Measurements from ENCODE around the gene KDR. TPM values are rescaled to one million over a fixed set of nuclear protein-coding genes. Genes with fewer than 3 reads are reported as not detected.

Gene KDR
- total RNA-seq, 1 experiment from 2014 or later = not detected

GRCh38 chr4:55103224-55103623 lies 22.2 kb downstream of the KDR start:
- ChIA-PET POLR2A (no interaction called here), CTCF (no interaction called here)
- Mint-ChIP-seq H3K4me1 (ENCODE audit: low read depth, unreplicated experiment) (peaks cover 9% of the 10 kb centered on the region), H3K27ac (ENCODE audit: unreplicated experiment) (no peak overlapping the region), H3K4me3 (ENCODE audit: unreplicated experiment) (no peak overlapping the region), H3K27me3 (ENCODE audit: insufficient read depth, unreplicated experiment) (peaks cover 2% of the 10 kb centered on the region), H3K9me3 (ENCODE audit: unreplicated experiment) (no peaks in the 10 kb centered on the region), H3K36me3 (ENCODE audit: insufficient read depth, unreplicated experiment) (no peaks in the 10 kb centered on the region)
- H3K9me3 ChIP-seq = no peaks in the 10 kb centered on the region
- no peak for DNase-seq
- no TSS peak for BruUV-seq (replicated peaks)
- TF ChIP-seq CTCF (IDR thresholded peaks at IDR 0.05; ENCODE audit: insufficient read depth in 1 of 2, low read depth in 1 of 2, low read length in 1 of 2, severe bottlenecking in 1 of 2, unreplicated experiment in 1 of 2) = no peak
- H3K27me3 ChIP-seq (replicated peaks; ENCODE audit: control insufficient read depth, insufficient read depth, low read length) = no peaks in the 10 kb centered on the region
- no peak overlapping the region for H3K4me3 ChIP-seq (ENCODE audit: low read depth, low read length)
- H3K4me1 ChIP-seq = peaks cover 8% of the 10 kb centered on the region
- H3K36me3 ChIP-seq (ENCODE audit: control insufficient read depth, insufficient read depth, low read length) = no peaks in the 10 kb centered on the region
- intact Hi-C loops (cut with micrococcal nuclease; ENCODE audit: unreplicated experiment) = no loop called here

- intact Hi-C loops (cut with micrococcal nuclease; ENCODE audit: unreplicated experiment) = no loop called here
- no peaks in the 10 kb centered on the region for H3K36me3 ChIP-seq (ENCODE audit: control insufficient read depth, insufficient read depth, low read length)
- Mint-ChIP-seq H3K27me3 (ENCODE audit: insufficient read depth, unreplicated experiment) (no peaks in the 10 kb centered on the region), H3K27ac (ENCODE audit: unreplicated experiment) (no peak overlapping the region), H3K4me3 (ENCODE audit: unreplicated experiment) (no peak overlapping the region), H3K4me1 (ENCODE audit: low read depth, unreplicated experiment) (peaks cover 9% of the 10 kb centered on the region), H3K9me3 (ENCODE audit: unreplicated experiment) (no peaks in the 10 kb centered on the region), H3K36me3 (ENCODE audit: insufficient read depth, unreplicated experiment) (no peaks in the 10 kb centered on the region)
- no peak overlapping the region for H3K4me3 ChIP-seq (ENCODE audit: low read depth, low read length)
- peaks cover 8% of the 10 kb centered on the region for H3K4me1 ChIP-seq
- TF ChIP-seq CTCF (IDR thresholded peaks at IDR 0.05; ENCODE audit: insufficient read depth in 1 of 2, low read depth in 1 of 2, low read length in 1 of 2, severe bottlenecking in 1 of 2, unreplicated experiment in 1 of 2) = no peak
- DNase-seq = no peak
- ChIA-PET CTCF (no interaction called here), POLR2A (no interaction called here)
- no peaks in the 10 kb centered on the region; the same call in 1 of the 2 replicates for H3K27me3 ChIP-seq (replicated peaks; ENCODE audit: control insufficient read depth, insufficient read depth, low read length)
- no TSS peak for BruUV-seq (replicated peaks)
- no peaks in the 10 kb centered on the region for H3K9me3 ChIP-seq
Measured at GRCh38 chr4:55099816-55100215, 25.6 kb downstream of the KDR start.

- BruUV-seq (replicated peaks) = no TSS peak
- no peaks in the 10 kb centered on the region for H3K36me3 Mint-ChIP-seq (ENCODE audit: insufficient read depth, unreplicated experiment)
- POLR2A ChIA-PET = no interaction called here
Measured at GRCh38 chr4:55098456-55099204, 26.8 kb downstream of the KDR start.

More at GRCh38 chr4:55098456-55099204, 26.8 kb downstream of the KDR start:
- no peak overlapping the region for H3K4me3 Mint-ChIP-seq (ENCODE audit: unreplicated experiment)
- no peaks in the 10 kb centered on the region for H3K36me3 ChIP-seq (ENCODE audit: control insufficient read depth, insufficient read depth, low read length)
- H3K4me1 ChIP-seq = no peaks in the 10 kb centered on the region
- no peak for DNase-seq
- H3K27me3 Mint-ChIP-seq (ENCODE audit: insufficient read depth, unreplicated experiment) = no peaks in the 10 kb centered on the region
- no peaks in the 10 kb centered on the region for H3K9me3 ChIP-seq
- H3K4me1 Mint-ChIP-seq (ENCODE audit: low read depth, unreplicated experiment) = no peaks in the 10 kb centered on the region
- CTCF ChIA-PET = no interaction called here
- intact Hi-C loops (cut with micrococcal nuclease; ENCODE audit: unreplicated experiment) = no loop called here
- H3K27me3 ChIP-seq (replicated peaks; ENCODE audit: control insufficient read depth, insufficient read depth, low read length) = no peaks in the 10 kb centered on the region; the same call in 1 of the 2 replicates
- TF ChIP-seq CTCF (IDR thresholded peaks at IDR 0.05; ENCODE audit: insufficient read depth in 1 of 2, low read depth in 1 of 2, low read length in 1 of 2, severe bottlenecking in 1 of 2, unreplicated experiment in 1 of 2) = no peak
- no peaks in the 10 kb centered on the region for H3K9me3 Mint-ChIP-seq (ENCODE audit: unreplicated experiment)
- H3K27ac Mint-ChIP-seq (ENCODE audit: unreplicated experiment) = no peak overlapping the region
- no peak overlapping the region for H3K4me3 ChIP-seq (ENCODE audit: low read depth, low read length)
